ENCODE data around the gene GABRD.

- TF ChIP-seq, protein P1, sequence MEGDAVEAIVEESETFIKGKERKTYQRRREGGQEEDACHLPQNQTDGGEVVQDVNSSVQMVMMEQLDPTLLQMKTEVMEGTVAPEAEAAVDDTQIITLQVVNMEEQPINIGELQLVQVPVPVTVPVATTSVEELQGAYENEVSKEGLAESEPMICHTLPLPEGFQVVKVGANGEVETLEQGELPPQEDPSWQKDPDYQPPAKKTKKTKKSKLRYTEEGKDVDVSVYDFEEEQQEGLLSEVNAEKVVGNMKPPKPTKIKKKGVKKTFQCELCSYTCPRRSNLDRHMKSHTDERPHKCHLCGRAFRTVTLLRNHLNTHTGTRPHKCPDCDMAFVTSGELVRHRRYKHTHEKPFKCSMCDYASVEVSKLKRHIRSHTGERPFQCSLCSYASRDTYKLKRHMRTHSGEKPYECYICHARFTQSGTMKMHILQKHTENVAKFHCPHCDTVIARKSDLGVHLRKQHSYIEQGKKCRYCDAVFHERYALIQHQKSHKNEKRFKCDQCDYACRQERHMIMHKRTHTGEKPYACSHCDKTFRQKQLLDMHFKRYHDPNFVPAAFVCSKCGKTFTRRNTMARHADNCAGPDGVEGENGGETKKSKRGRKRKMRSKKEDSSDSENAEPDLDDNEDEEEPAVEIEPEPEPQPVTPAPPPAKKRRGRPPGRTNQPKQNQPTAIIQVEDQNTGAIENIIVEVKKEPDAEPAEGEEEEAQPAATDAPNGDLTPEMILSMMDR (IDR thresholded peaks at IDR 0.05), result no peak
- TF ChIP-seq POLR2A (IDR thresholded peaks at IDR 0.05), result no peak
Observed at GRCh38 chr1:2019172-2019543, at the start of gene GABRD.

Measured in body of pancreas (tissue), 4 donors.